GM12875 (cell line): ENCODE data around the gene HHATL.

Source experiments
- H3K4me3 ChIP-seq: one replicate; pipeline ENCODE4 v1.5.1; 2011; ENCODE audit warnings: low read depth, low read length, control low read depth
- CTCF ChIP-seq: IDR thresholded peaks from 2 replicates; pipeline ENCODE4 v1.5.1; 2011; ENCODE audit warnings: low read depth, mild to moderate bottlenecking, control low read depth, inconsistent platforms, low read length, moderate library complexity, borderline replicate concordance; ENCODE audit not compliant: insufficient read depth

The HHATL gene

GRCh38 chr3:42706721-42707619 lies 4.4 kb upstream of the HHATL start:
- H3K4me3 ChIP-seq = no peak overlapping the region

GRCh38 chr3:42705962-42706585 lies 3.5 kb upstream of the HHATL start:
- no peak overlapping the region for H3K4me3 ChIP-seq
- TF ChIP-seq CTCF = no peak

More at GRCh38 chr3:42706721-42707619, 4.4 kb upstream of the HHATL start:
- TF ChIP-seq CTCF = no peak

- TF ChIP-seq CTCF = no peak
- no peak overlapping the region for H3K4me3 ChIP-seq
Observed at GRCh38 chr3:42705058-42705767, 2.6 kb upstream of the HHATL start.

- H3K4me3 ChIP-seq = no peak overlapping the region
- TF ChIP-seq CTCF = no peak
Observed at GRCh38 chr3:42704136-42704841, 1.7 kb upstream of the HHATL start.

GRCh38 chr3:42703695-42704025 lies 1.1 kb upstream of the HHATL start:
- no peak for TF ChIP-seq CTCF

GRCh38 chr3:42702982-42703694 lies 540 bp upstream of the HHATL start:
- no peak overlapping the region for H3K4me3 ChIP-seq
- no peak for TF ChIP-seq CTCF

More at GRCh38 chr3:42703695-42704025, 1.1 kb upstream of the HHATL start:
- H3K4me3 ChIP-seq = no peak overlapping the region
